Neural progenitor cell (in vitro differentiated cells): ENCODE measurements around the gene WSB2. TPM values are rescaled to one million over a fixed set of nuclear protein-coding genes. Genes with fewer than 3 reads are reported as not detected.

Experiments used
- DNase-seq: peaks from one replicate; pipeline ENCODE4 v3.0.0-alpha.2; 2016; ENCODE audit warnings: low spot score
- H2AFZ ChIP-seq: fragments of 200-600 bp; sonication (generic); replicated peaks from 2 replicates; pipeline ENCODE4 v1.6.1; 2016; ENCODE audit warnings: antibody characterized with exemption
- H3F3A ChIP-seq: fragments of 200-600 bp; sonication (generic); 2 replicates; pipeline ENCODE4 v1.6.1; 2016; ENCODE audit warnings: antibody characterized with exemption, low read depth
- H3K27ac ChIP-seq: fragments of 200-600 bp; sonication (generic); 2 replicates; pipeline ENCODE4 v1.5.1; 2016; ENCODE audit warnings: mild to moderate bottlenecking
- H3K27me3 ChIP-seq: fragments of 200-600 bp; sonication (generic); 2 replicates; pipeline ENCODE4 v1.6.1; 2016; ENCODE audit warnings: mild to moderate bottlenecking, moderate library complexity
- H3K36me3 ChIP-seq: fragments of 200-600 bp; sonication (generic); 2 replicates; pipeline ENCODE4 v1.5.1; 2016
- H3K4me1 ChIP-seq: fragments of 200-600 bp; sonication (generic); 2 replicates; pipeline ENCODE4 v1.6.1; 2016; ENCODE audit warnings: mixed run types
- H3K4me2 ChIP-seq: fragments of 200-600 bp; sonication (generic); 2 replicates; pipeline ENCODE4 v1.6.1; 2016
- H3K4me3 ChIP-seq: fragments of 200-600 bp; sonication (generic); 2 replicates; pipeline ENCODE4 v1.5.1; 2016
- H3K79me2 ChIP-seq: fragments of 200-600 bp; sonication (generic); 2 replicates; pipeline ENCODE4 v1.6.1; 2016; ENCODE audit warnings: low read depth
- H3K9ac ChIP-seq: fragments of 200-600 bp; sonication (generic); 2 replicates; pipeline ENCODE4 v1.6.1; 2016
- H3K9me3 ChIP-seq: fragments of 200-600 bp; sonication (generic); 2 replicates; pipeline ENCODE4 v1.5.1; 2016; ENCODE audit warnings: low read depth
- H4K20me1 ChIP-seq: fragments of 200-600 bp; sonication (generic); 2 replicates; pipeline ENCODE4 v1.6.1; 2016; ENCODE audit warnings: low read depth
- H3K27ac Mint-ChIP-seq: 3 replicates; pipeline ENCODE4 v1.8.0; 2021; ENCODE audit warnings: mixed read lengths
- H3K27me3 Mint-ChIP-seq: 2 replicates; pipeline ENCODE4 v1.8.0; 2022; ENCODE audit warnings: low read depth, mild to moderate bottlenecking, inconsistent platforms, moderate library complexity, mixed read lengths; ENCODE audit not compliant: insufficient read depth
- H3K36me3 Mint-ChIP-seq: 3 replicates; pipeline ENCODE4 v1.8.0; 2021; ENCODE audit warnings: mixed read lengths
- H3K4me1 Mint-ChIP-seq: 3 replicates; pipeline ENCODE4 v1.8.0; 2021; ENCODE audit warnings: mixed read lengths
- H3K4me3 Mint-ChIP-seq: 3 replicates; pipeline ENCODE4 v1.8.0; 2021; ENCODE audit warnings: mild to moderate bottlenecking, moderate library complexity, mixed read lengths
- H3K9me3 Mint-ChIP-seq: 3 replicates; pipeline ENCODE4 v1.8.0; 2020; ENCODE audit warnings: mixed read lengths
- EZH2 ChIP-seq: fragments of 200-600 bp; sonication (generic); IDR thresholded peaks from 2 replicates; pipeline ENCODE4 v1.6.1; 2017; ENCODE audit warnings: antibody characterized with exemption, mild to moderate bottlenecking, moderate library complexity
- EZH2phosphoT487 ChIP-seq: fragments of 200-600 bp; sonication (generic); IDR thresholded peaks from 2 replicates; pipeline ENCODE4 v1.6.1; 2017; ENCODE audit warnings: antibody characterized with exemption
- total RNA-seq: library from RNA; depleted of rRNA; stranded (reverse); fragments of >200 nt; gene quantifications from 2 replicates; pipeline ENCODE4 v1.2.3, GENCODE V29; 2015; ENCODE audit warnings: low replicate concordance
- TF ChIP-seq, protein P1 (sequence below): fragments of 200-600 bp; sonication (generic); IDR thresholded peaks from 2 replicates; pipeline ENCODE4 v1.5.1; 2017; ENCODE audit warnings: antibody characterized with exemption, mild to moderate bottlenecking

WSB2 gene
- total RNA-seq, 1 donor from 2014 or later = 21.2 TPM

GRCh38 chr12:118058881-118059280 is 2.1 kb downstream of the WSB2 start:
- no peak overlapping the region for H3K4me3 ChIP-seq
- H3K79me2 ChIP-seq = peaks cover 67% of the 10 kb centered on the region
- H2AFZ ChIP-seq = no peak overlapping the region
- no peak overlapping the region for H3K27ac Mint-ChIP-seq
- H3F3A ChIP-seq = peaks cover 37% of the 10 kb centered on the region
- TF ChIP-seq, protein P1, sequence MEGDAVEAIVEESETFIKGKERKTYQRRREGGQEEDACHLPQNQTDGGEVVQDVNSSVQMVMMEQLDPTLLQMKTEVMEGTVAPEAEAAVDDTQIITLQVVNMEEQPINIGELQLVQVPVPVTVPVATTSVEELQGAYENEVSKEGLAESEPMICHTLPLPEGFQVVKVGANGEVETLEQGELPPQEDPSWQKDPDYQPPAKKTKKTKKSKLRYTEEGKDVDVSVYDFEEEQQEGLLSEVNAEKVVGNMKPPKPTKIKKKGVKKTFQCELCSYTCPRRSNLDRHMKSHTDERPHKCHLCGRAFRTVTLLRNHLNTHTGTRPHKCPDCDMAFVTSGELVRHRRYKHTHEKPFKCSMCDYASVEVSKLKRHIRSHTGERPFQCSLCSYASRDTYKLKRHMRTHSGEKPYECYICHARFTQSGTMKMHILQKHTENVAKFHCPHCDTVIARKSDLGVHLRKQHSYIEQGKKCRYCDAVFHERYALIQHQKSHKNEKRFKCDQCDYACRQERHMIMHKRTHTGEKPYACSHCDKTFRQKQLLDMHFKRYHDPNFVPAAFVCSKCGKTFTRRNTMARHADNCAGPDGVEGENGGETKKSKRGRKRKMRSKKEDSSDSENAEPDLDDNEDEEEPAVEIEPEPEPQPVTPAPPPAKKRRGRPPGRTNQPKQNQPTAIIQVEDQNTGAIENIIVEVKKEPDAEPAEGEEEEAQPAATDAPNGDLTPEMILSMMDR = no peak
- TF ChIP-seq EZH2 (no peak), EZH2phosphoT487 (no peak)
- H3K36me3 Mint-ChIP-seq = peaks cover 5% of the 10 kb centered on the region
- H3K36me3 ChIP-seq = no peaks in the 10 kb centered on the region
- no peak overlapping the region for H3K9ac ChIP-seq
- no peak overlapping the region for H3K4me2 ChIP-seq
- H4K20me1 ChIP-seq = peaks cover 12% of the 10 kb centered on the region
- H3K4me1 Mint-ChIP-seq = peaks cover 26% of the 10 kb centered on the region
- H3K9me3 Mint-ChIP-seq = no peaks in the 10 kb centered on the region
- peak overlapping the region; percentile 90 for H3K4me3 Mint-ChIP-seq
- no peaks in the 10 kb centered on the region for H3K9me3 ChIP-seq
- peaks cover 3% of the 10 kb centered on the region for H3K27me3 Mint-ChIP-seq
- no peak for DNase-seq
- H3K27me3 ChIP-seq = no peaks in the 10 kb centered on the region
- no peak overlapping the region for H3K27ac ChIP-seq
- peaks cover 4% of the 10 kb centered on the region for H3K4me1 ChIP-seq

GRCh38 chr12:118058227-118058626 is 2.8 kb downstream of the WSB2 start:
- peaks cover 23% of the 10 kb centered on the region for H3K4me1 Mint-ChIP-seq
- DNase-seq = no peak
- no peak overlapping the region for H3K4me3 Mint-ChIP-seq
- Histone ChIP-seq H2AFZ (no peak overlapping the region), H3K4me3 (no peak overlapping the region), H3K4me1 (no peaks in the 10 kb centered on the region), H3F3A (peaks cover 32% of the 10 kb centered on the region), H3K79me2 (peaks cover 63% of the 10 kb centered on the region), H3K4me2 (no peak overlapping the region), H3K36me3 (no peaks in the 10 kb centered on the region), H3K27me3 (no peaks in the 10 kb centered on the region), H4K20me1 (peaks cover 12% of the 10 kb centered on the region), H3K9me3 (no peaks in the 10 kb centered on the region), H3K27ac (no peak overlapping the region), H3K9ac (no peak overlapping the region)
- no peaks in the 10 kb centered on the region for H3K9me3 Mint-ChIP-seq
- H3K36me3 Mint-ChIP-seq = peaks cover 7% of the 10 kb centered on the region
- TF ChIP-seq, protein P1 = no peak
- TF ChIP-seq EZH2 (no peak), EZH2phosphoT487 (no peak)
- H3K27me3 Mint-ChIP-seq = peaks cover 3% of the 10 kb centered on the region
- H3K27ac Mint-ChIP-seq = no peak overlapping the region

- no peak overlapping the region for H3K27ac ChIP-seq
- H3K36me3 ChIP-seq = peaks cover 3% of the 10 kb centered on the region
- no peaks in the 10 kb centered on the region for H3K27me3 ChIP-seq
- H3K27ac Mint-ChIP-seq = no peak overlapping the region
- no peak overlapping the region for H2AFZ ChIP-seq
- H3K4me2 ChIP-seq = no peak overlapping the region
- peaks cover 13% of the 10 kb centered on the region for H3F3A ChIP-seq
- no peak overlapping the region for H3K9ac ChIP-seq
- H3K27me3 Mint-ChIP-seq = peaks cover 5% of the 10 kb centered on the region
- H3K9me3 Mint-ChIP-seq = no peaks in the 10 kb centered on the region
- peaks cover 20% of the 10 kb centered on the region for H3K36me3 Mint-ChIP-seq
- no peak overlapping the region for H3K4me3 ChIP-seq
- TF ChIP-seq EZH2 (no peak), EZH2phosphoT487 (no peak)
- TF ChIP-seq, protein P1 = no peak
- H4K20me1 ChIP-seq = peaks cover 12% of the 10 kb centered on the region
- H3K4me3 Mint-ChIP-seq = no peak overlapping the region
- peaks cover 42% of the 10 kb centered on the region for H3K79me2 ChIP-seq
- peaks cover 22% of the 10 kb centered on the region for H3K4me1 Mint-ChIP-seq
- H3K4me1 ChIP-seq = no peaks in the 10 kb centered on the region
- no peaks in the 10 kb centered on the region for H3K9me3 ChIP-seq
- DNase-seq = no peak
Observed at GRCh38 chr12:118055865-118056773, 4.9 kb downstream of the WSB2 start.
